ENCODE measurements around the gene CHADL.
"Not testable (repeated sequence)": the region's sequence is repeated elsewhere in the genome, so short reads cannot be mapped to it uniquely, and the experiment has no call there.

CHADL gene

GRCh38 chr22:41240377-41241132 lies at the start of gene CHADL:
CHADL (minus strand) TSS chr22:41240931; CDS start chr22:41240881, 50 bp downstream.
- no peak for DNase-seq (ENCODE audit: insufficient read length, low spot score)
- FAIRE-seq = no peak

DNA sequence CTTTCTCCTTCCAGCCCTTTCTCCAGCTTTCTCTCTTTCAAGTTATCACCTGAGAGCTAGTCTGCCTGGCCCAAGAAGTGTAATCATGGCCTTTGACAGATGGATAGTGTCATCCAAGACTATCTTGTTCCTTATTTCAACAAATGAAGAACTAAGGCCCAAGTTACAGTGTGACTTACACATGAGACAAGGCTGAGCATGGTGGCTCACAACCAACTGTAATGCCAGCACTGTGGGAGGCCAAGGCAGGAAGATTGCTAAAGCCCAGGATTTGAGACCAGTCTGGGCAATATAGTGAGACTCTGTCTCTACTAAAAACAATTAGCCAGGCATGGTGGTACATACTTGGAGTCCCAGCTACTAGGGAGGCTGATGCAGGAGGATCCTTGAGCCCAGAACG lies 48.9 kb upstream of the CHADL start:
- DNase-seq (ENCODE audit: insufficient read length, low spot score) (no peak), FAIRE-seq (no peak)

- FAIRE-seq (no peak), DNase-seq (ENCODE audit: insufficient read length, low spot score) (peak; percentile 68)
Measured at GRCh38 chr22:41288245-41288946, 47.7 kb upstream of the CHADL start.

DNA sequence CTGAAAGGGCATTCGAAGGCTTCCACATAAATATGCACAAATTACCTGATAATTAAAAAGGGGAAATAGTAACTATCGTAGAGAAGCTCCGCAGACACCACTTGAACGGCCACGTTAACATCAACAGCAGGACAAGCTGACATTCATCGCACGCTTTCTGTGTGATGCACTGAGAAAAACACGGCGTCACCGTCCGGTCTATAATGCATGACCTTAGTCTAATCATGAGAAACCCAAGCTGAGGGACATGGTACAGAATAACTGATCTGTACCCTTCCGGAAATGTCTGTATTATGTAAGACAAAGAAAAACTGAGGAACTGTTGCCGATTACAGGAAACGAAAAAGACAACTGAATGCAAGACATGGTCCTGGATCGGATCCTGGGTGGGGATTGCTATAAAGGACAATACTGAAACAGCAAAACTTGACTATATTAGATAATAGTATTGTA lies 45.9 kb upstream of the CHADL start:
- FAIRE-seq (no peak), DNase-seq (ENCODE audit: insufficient read length, low spot score) (no peak)

DNA sequence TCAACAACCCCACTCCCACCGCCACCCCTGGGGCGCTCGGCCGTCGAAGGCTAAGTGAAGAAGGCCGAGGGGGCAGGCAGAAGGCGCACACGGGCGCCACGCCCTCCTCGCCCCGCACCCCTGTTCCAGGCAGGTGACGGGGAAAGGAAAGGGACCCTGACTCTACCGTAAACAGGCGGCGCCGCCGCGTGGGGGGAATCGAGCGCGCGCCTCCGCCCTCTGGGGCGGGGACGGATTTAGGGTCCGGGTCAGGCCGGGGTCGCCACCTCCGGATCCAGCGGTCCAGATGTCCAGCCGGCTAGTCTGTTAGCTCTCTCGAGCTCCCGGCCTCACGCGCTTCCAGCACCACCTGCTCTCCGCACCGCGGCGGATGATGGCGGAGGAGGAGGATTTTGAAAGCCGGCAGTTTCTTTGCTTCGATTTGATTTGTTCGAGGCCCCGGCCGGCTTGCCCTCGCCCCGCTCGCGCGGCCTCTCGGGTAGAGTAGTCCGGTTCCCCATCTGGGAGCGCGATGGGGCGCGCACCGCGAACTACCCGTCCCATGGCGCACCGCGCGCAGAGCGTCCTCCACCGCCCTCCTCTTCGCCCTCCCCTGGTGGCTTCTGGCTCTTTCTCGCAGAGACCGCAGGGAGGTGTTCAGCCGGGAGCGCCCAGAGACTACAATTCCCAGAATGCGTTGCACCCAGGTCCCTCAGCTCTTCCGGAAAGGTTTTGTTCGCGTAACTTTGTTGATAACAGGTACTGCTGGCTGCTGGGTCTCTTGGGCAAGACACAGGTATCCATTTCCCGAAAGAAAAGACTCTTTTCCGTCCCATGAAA lies 45.3 kb upstream of the CHADL start, which contains the start of gene RANGAP1:
Gene RANGAP1 (minus strand): TSS at position 368 of the 819 bp plus-strand sequence. CDS start 5,143 bp downstream, outside the sequence.
- DNase-seq (ENCODE audit: insufficient read length, low spot score) = peak; percentile 96
- FAIRE-seq = peak; percentile 90

DNA sequence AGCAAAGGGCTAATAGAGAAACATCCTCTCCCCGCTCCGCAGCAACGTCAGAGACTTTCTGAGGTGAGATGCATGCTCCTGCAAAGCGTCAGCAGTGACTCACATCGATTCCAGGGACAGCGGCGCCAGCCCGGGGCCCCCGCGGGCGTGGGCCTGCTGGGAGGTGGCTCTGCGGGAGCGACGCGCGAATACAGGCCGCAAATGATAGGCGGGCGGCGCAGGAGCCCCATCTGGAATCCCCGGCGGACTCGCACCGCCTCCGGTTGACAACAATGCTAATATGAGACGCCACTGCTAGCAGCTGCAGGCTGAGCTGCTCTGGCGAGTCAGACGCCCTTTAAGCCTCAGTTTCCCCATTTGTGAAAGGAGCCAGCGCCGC lies 44.7 kb upstream of the CHADL start:
- peak; percentile 74 for DNase-seq (ENCODE audit: insufficient read length, low spot score)
- no peak for FAIRE-seq

DNA sequence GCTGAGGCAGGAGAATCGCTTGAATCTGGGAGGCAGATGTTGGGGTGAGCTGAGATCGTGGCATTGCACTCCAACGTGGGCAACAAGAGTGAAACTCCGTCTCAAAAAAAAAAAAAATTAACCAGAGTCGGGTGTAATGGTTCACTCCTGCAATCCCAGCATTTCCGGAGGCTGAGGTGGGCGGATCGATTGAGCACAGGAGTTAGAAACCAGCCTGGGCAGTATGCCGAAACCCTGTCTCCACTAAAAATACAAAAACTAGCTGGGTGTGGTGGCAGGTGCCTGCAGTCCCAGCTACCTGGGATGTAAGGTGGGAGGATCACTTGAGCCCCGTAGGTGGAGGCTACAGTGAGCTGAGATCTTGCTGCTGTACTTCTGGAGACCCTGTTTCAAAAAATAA lies 43.7 kb upstream of the CHADL start:
- no peak for FAIRE-seq
- no peak for DNase-seq (ENCODE audit: insufficient read length, low spot score)

DNA sequence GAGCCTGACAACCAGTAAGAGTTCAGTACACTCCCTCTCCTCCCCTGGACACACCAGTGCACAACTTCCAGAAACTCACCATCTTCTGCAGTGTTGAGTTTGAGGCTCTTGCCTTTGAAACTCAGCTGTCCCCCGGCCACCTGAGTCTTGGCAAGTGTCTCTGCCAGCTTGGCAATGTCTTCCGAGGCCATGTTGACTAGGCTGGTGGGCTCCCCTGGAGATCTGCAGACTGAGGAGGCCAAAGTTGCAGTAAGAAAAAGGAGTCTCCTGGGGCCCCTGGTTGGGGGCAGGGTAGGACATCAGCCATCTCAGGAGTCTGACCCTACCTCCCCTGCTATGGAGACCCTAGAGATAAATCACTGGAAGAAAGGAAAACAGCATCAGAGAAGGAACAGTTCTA lies 40.1 kb upstream of the CHADL start:
- FAIRE-seq = no peak
- DNase-seq (ENCODE audit: insufficient read length, low spot score) = no peak

- FAIRE-seq (no peak), DNase-seq (ENCODE audit: insufficient read length, low spot score) (no peak)
Measured at GRCh38 chr22:41280065-41280464, 39.3 kb upstream of the CHADL start.

- FAIRE-seq = no peak
- no peak for DNase-seq (ENCODE audit: insufficient read length, low spot score)
Measured at GRCh38 chr22:41274856-41275255, 34.1 kb upstream of the CHADL start.

DNA sequence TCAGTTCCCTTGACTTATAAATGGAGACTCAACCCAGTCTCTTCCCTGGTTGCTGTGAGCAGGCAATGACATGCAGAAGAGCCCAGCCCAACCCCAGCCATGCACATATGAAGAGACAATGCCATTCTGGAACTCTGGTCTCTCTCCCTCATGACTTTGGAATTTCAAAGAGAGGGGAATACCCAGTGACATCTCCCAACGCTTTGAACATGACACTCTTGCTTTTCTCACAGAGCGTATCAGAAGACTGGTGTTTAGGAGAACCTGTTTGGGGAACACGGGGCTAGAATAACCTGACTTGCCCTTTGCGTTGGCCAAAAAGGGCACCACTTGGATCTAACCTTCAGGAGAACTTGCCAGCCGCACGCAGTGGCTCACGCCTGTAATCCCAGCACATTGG lies 32.4 kb upstream of the CHADL start:
- FAIRE-seq (no peak), DNase-seq (ENCODE audit: insufficient read length, low spot score) (no peak)

DNA sequence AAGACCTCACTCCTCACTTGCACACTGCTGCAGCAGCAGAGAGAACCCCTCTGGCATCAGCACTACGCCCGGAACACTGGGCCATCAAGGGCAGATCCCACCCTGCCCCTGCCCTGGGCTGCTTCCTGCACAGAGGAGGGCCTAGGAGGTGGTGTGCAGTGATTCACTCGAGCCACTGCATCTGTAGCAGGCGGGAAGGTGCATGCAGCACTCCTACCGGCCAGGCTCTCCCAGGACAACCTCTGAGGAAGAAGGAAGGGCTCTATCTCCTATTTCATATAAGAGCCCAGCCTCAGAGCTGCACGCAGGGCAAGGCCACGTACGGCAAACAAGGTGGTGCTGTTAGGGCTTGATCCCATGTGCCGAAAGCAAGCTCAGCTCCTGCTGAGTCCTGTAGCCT lies 31.1 kb upstream of the CHADL start:
- no peak for FAIRE-seq
- no peak for DNase-seq (ENCODE audit: insufficient read length, low spot score)

DNA sequence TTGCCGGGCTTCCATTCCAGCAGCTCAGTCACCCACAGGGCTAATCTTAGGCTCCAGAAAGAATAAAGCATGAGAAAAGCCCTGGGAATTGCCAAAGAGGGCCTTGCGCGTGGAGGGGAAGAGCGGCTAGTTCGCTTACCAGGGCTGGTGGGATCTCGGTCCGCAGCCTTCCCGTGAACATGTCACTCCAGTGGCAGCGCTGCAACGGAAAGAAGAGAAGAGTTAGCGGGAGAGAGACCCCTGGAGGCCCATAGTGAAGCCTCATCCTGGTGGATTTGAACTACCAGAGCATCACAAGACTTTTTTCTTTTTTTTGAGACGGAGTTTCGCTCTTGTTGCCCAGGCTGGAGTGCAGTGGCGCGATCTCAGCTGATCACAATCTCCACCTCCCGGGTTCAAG lies 27.2 kb upstream of the CHADL start:
- DNase-seq (ENCODE audit: insufficient read length, low spot score) (no peak), FAIRE-seq (no peak)

- DNase-seq (ENCODE audit: insufficient read length, low spot score) = no peak
Measured at GRCh38 chr22:41264408-41264941, 23.7 kb upstream of the CHADL start.

DNA sequence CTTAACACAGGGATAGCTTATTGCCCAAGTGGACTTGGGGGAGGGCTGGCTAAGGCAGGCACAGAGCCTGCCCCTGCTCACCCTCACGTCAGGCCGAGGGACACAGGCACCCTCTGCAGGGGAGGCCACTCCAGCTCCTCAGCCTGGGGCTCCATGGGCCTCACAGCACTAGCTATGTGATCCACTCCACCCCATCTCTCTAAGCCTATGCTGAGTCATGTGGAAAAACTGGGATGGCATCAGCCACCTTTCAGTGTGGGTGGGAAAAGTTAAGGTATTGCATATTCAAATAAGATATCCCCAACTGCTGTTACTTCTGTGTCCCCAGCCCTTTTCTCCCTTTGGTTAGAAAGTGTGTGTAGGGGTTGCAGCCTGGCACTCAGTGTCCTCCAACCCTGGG lies 23.0 kb upstream of the CHADL start:
- no peak for DNase-seq (ENCODE audit: insufficient read length, low spot score)
- FAIRE-seq = no peak

More at GRCh38 chr22:41264408-41264941, 23.7 kb upstream of the CHADL start:
- FAIRE-seq = no peak

DNA sequence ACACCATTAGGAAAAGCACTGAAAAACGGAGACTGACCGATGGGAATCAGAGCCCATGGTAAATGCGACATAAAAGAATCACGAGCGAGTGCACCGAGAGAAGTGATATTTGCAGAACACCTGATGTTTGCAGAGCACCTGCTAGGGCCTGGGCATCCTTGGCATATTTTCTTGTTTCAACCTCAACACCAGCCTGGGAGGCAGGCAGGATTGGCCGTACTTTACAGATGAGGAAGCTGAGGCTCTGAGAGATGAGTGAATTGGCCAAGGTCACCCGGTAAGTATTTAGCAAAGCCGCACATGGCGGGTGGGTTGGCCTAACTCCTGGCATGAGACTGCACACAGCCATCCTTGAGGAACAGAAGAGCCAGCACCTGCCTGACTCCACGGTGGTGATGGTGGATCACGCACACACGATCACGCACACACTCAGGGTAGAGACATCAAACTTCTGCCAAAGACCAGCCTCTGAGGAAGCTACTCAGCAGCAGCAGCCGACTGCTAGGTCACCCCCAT lies 21.6 kb upstream of the CHADL start:
- DNase-seq (ENCODE audit: insufficient read length, low spot score) (no peak), FAIRE-seq (no peak)

- FAIRE-seq (no peak), DNase-seq (ENCODE audit: insufficient read length, low spot score) (no peak)
Measured at GRCh38 chr22:41261541-41262249, 21.0 kb upstream of the CHADL start.

- FAIRE-seq (no peak), DNase-seq (ENCODE audit: insufficient read length, low spot score) (no peak)
Measured at GRCh38 chr22:41260871-41261270, 20.1 kb upstream of the CHADL start.

GRCh38 chr22:41259756-41260155 lies 19.0 kb upstream of the CHADL start:
- not testable (repeated sequence) for DNase-seq (ENCODE audit: insufficient read length, low spot score); FAIRE-seq

DNA sequence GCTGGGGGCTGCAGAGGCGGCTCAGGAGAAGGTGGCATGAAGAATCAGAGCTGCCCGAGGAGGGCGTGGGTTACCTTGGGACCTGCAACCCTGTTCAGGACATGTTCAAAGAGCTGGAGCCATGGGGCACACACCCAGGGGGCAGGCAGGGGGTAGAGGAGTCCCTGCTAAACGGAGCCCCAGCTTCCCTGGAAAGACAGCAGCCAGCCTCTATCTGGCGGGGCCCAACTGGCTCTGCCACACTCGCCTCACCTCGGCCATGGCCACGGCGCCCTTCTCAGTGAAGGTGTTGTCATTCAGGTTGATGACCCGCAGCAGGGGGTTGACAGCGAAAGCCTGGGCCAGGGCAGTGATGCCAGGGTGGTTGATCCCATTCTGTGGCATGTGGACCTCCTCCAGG lies 17.0 kb upstream of the CHADL start:
- DNase-seq (ENCODE audit: insufficient read length, low spot score) (no peak), FAIRE-seq (no peak)
